Mucosa of descending colon (tissue), 3 donors: ENCODE results near the gene PSTPIP2. TPM values are rescaled to one million over a fixed set of nuclear protein-coding genes. Genes with fewer than 3 reads are reported as not detected.
A peak's percentile ranks its signal among the peaks of the same experiment; 100 is the strongest.

Source experiments
- ATAC-seq: fragments of 200-7000 bp; cut with Tn5 transposase; one replicate; pipeline ENCODE4 v1.9.1; 2020; ENCODE audit warnings: mild to moderate bottlenecking, moderate library complexity
- DNase-seq, 3 donors: peaks; one replicate each; pipeline ENCODE4 v3.0.0-alpha.2; 2020
- H3K36me3 ChIP-seq: fragments of 200-600 bp; one replicate; pipeline ENCODE4 v1.8.0; 2021; ENCODE audit warnings: low read depth, mild to moderate bottlenecking
- H3K4me1 ChIP-seq: fragments of 200-600 bp; one replicate; pipeline ENCODE4 v1.8.0; 2021; ENCODE audit warnings: low read depth, mild to moderate bottlenecking
- H3K4me3 ChIP-seq: fragments of 200-600 bp; one replicate; pipeline ENCODE4 v1.8.0; 2021; ENCODE audit warnings: mild to moderate bottlenecking
- H3K9me3 ChIP-seq: fragments of 200-600 bp; one replicate; pipeline ENCODE4 v1.8.0; 2021; ENCODE audit warnings: mild to moderate bottlenecking
- intact Hi-C, 2 donors: fragments of 100-400 bp; cut with DNase I in 1 of 2; cut with micrococcal nuclease in 1 of 2; formaldehyde crosslinking; loops; one replicate each; pipeline versions ENCODE4 v1.11.0 to v1.11.1; 2022; cut with DNase I, micrococcal nuclease
- total RNA-seq, 3 donors: library from RNA; stranded (reverse); fragmentation: NEBNext Ultra II Directional in 2 of 3; extraction: Animal tissue kit (Norgen Biotek cat#: 25700) in 2 of 3; gene quantifications; one replicate each; pipeline versions ENCODE4 v1.2.1 to v1.2.4, GENCODE V29; 2021 to 2023
- TF ChIP-seq, protein P1 (sequence below): fragments of 200-600 bp; IDR thresholded peaks from one replicate; pipeline ENCODE4 v1.8.0; 2022; ENCODE audit warnings: antibody characterized with exemption, mild to moderate bottlenecking
- donor health status: DM: no; HTN: no; CAD: no; lungs with moderate emphysema.
- donor health status: DM: no; HTN: no; CAD: no.
- donor health status: DM: no; HTN: yes; CAD: no.

Gene PSTPIP2
- total RNA-seq, 3 donors from 2014 or later, result 2.9 to 9.4 (median 9.0) TPM

DNA sequence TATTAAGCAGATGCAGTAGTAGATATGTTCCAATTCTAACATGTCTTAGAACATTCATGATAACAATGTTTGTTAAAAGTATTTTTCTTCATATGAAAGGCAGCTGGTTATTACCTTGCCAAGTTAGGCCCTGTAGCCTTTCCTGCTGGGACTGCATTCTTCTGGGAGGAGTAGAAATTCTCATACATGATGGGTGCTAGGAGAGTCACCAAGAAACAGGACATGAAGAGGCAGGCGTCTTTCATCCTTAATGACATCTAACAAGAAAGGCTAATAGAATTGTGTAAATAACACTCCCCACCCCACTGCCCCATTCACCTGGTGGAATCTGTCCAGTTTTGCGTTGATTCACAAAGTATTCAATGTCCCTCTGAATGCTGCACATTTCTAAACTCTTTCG, 80.3 kb downstream of the PSTPIP2 start:
- Histone ChIP-seq H3K4me3 (no peak overlapping the region), H3K9me3 (no peaks in the 10 kb centered on the region), H3K4me1 (no peaks in the 10 kb centered on the region), H3K36me3 (no peaks in the 10 kb centered on the region)
- TF ChIP-seq, protein P1, sequence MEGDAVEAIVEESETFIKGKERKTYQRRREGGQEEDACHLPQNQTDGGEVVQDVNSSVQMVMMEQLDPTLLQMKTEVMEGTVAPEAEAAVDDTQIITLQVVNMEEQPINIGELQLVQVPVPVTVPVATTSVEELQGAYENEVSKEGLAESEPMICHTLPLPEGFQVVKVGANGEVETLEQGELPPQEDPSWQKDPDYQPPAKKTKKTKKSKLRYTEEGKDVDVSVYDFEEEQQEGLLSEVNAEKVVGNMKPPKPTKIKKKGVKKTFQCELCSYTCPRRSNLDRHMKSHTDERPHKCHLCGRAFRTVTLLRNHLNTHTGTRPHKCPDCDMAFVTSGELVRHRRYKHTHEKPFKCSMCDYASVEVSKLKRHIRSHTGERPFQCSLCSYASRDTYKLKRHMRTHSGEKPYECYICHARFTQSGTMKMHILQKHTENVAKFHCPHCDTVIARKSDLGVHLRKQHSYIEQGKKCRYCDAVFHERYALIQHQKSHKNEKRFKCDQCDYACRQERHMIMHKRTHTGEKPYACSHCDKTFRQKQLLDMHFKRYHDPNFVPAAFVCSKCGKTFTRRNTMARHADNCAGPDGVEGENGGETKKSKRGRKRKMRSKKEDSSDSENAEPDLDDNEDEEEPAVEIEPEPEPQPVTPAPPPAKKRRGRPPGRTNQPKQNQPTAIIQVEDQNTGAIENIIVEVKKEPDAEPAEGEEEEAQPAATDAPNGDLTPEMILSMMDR, result no peak
- intact Hi-C loops, result no loop called here
- ATAC-seq (no peak), DNase-seq (no peak)

DNA sequence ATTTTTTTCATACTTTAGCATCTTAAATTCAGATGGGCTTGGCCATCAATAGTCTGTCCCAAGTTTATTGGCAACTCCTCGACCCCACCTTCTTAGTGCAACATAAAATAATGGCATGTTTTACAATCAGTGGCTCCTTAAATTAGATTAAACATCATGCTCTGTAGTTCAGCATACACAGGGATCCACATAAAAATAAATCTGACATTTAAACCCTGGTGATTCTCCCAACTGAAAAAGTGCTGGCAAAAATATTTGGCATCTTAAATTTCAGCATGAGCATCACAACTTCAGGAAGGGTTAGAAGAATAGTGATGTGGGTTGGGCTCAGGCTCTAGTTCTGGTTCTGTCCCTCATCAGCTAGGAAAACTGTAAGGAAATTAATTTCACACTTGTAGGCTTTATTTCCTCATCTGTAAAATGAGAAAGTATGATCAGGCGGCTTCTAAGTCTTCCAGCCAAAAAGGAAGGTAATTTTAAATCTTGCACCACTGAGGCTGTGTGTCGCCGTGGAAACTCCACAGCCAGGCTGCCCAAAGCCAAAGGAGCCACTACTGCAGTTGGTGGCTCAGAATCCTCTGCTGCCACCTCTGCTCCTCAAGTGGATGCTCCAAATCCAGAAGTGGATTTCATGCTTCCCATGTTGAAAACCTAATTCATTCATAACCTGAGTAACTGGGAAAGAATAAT, 87.4 kb downstream of the PSTPIP2 start:
- Histone ChIP-seq H3K9me3 (no peaks in the 10 kb centered on the region), H3K36me3 (no peaks in the 10 kb centered on the region), H3K4me3 (no peak overlapping the region), H3K4me1 (no peaks in the 10 kb centered on the region)
- DNase-seq (no peak), ATAC-seq (no peak)
- TF ChIP-seq, protein P1, result no peak
- intact Hi-C loops, result no loop called here

DNA sequence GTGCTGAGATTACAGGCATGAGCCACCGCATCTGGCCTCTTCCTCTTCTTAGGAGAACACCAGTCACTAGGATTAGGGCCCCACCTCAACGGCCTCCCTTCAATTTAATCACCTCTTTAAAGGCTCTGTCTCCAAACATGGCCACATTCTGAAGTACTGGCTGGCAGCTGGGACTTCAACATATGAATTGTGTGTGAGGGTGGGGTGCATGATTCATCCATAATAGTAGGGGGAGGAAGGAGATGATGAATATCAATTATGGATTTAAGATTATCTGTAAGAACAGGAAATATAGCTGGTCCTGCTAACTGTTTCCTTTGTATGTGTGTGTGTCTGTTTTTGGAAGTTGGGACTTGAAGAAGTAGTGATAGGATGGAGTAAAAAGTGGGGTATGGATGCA, 90.2 kb downstream of the PSTPIP2 start:
- TF ChIP-seq, protein P1, result no peak
- intact Hi-C loops, result no loop called here
- H3K36me3 ChIP-seq, result no peaks in the 10 kb centered on the region
- H3K4me1 ChIP-seq, result no peaks in the 10 kb centered on the region
- no peaks in the 10 kb centered on the region for H3K9me3 ChIP-seq
- DNase-seq, result no peak
- no peak for ATAC-seq
- H3K4me3 ChIP-seq, result no peak overlapping the region

- Histone ChIP-seq H3K36me3 (no peaks in the 10 kb centered on the region), H3K4me3 (no peak overlapping the region), H3K4me1 (no peaks in the 10 kb centered on the region), H3K9me3 (no peaks in the 10 kb centered on the region)
- ATAC-seq (peak; percentile 25), DNase-seq (no peak)
- intact Hi-C loops, result no loop called here
- TF ChIP-seq, protein P1, result no peak
Measured at GRCh38 chr18:45980229-45980628, 91.8 kb downstream of the PSTPIP2 start.

GRCh38 chr18:45978084-45978483, 94.0 kb downstream of the PSTPIP2 start:
- intact Hi-C loops, result loop anchor here in 1 of 2 donors (10.0 kb wide), 1 partner anchor 293 kb away; no protein-coding TSS in a partner anchor
- TF ChIP-seq, protein P1, result no peak
- H3K9me3 ChIP-seq, result no peaks in the 10 kb centered on the region
- DNase-seq (no peak), ATAC-seq (peak; percentile 72)
- H3K4me3 ChIP-seq, result no peak overlapping the region
- H3K4me1 ChIP-seq, result peaks cover 7% of the 10 kb centered on the region
- no peaks in the 10 kb centered on the region for H3K36me3 ChIP-seq
